Keratinocyte (primary cell): ENCODE measurements around the gene TPD52L2. TPM values are rescaled to one million over a fixed set of nuclear protein-coding genes. Genes with fewer than 3 reads are reported as not detected.

Source experiments
- DNase-seq: peaks from one replicate; pipeline ENCODE4 v3.0.0-alpha.2; 2011; ENCODE audit warnings: low read depth, missing footprints, low spot score
- FAIRE-seq: peaks from 2 replicates; lab custom pipeline; 2011; peaks lifted over from hg19 to GRCh38; lab: Jason Lieb, UNC
- H2AFZ ChIP-seq: 2 replicates; pipeline ENCODE4 v1.6.0; 2012; ENCODE audit warnings: low read length, control low read depth, inconsistent platforms; ENCODE audit not compliant: control insufficient read depth
- H3K27ac ChIP-seq: 2 replicates; pipeline ENCODE4 v1.5.1; 2011; ENCODE audit warnings: low read length; ENCODE audit not compliant: control insufficient read depth, insufficient read depth
- H3K27me3 ChIP-seq: 3 replicates; pipeline ENCODE4 v1.6.0; 2011; ENCODE audit warnings: low read length; ENCODE audit not compliant: control insufficient read depth, insufficient read depth; ENCODE audit errors: extremely low read depth
- H3K36me3 ChIP-seq, 2 experiments: 2 replicates in 1 of 2; 3 replicates in 1 of 2; pipeline ENCODE4 v1.5.1; 2011; ENCODE audit warnings: low read length in 2 of 2, mild to moderate bottlenecking in 1 of 2; ENCODE audit not compliant: control insufficient read depth in 2 of 2, insufficient read depth in 2 of 2; ENCODE audit errors: extremely low read depth in 1 of 2
- H3K4me1 ChIP-seq: 3 replicates; pipeline ENCODE4 v1.5.1; 2011; ENCODE audit warnings: low read length; ENCODE audit not compliant: control insufficient read depth, insufficient read depth; ENCODE audit errors: extremely low read depth
- H3K4me2 ChIP-seq: 3 replicates; pipeline ENCODE4 v1.6.0; 2011; ENCODE audit warnings: low read depth, low read length; ENCODE audit not compliant: control insufficient read depth, insufficient read depth; ENCODE audit errors: extremely low read depth
- H3K4me3 ChIP-seq, 3 experiments: fragments of 200-600 bp in 1 of 3; sonication (generic) in 1 of 3; 2 replicates in 2 of 3; 3 replicates in 1 of 3; pipeline ENCODE4 v1.5.1; 2011 to 2016; ENCODE audit warnings: low read length in 3 of 3, mild to moderate bottlenecking in 3 of 3, control low read depth in 2 of 3, inconsistent platforms in 1 of 3, low read depth in 1 of 3, mixed read lengths in 1 of 3, mixed run types in 1 of 3, moderate library complexity in 1 of 3; ENCODE audit not compliant: control insufficient read depth in 2 of 3, insufficient read depth in 2 of 3; ENCODE audit errors: extremely low read depth in 1 of 3
- H3K79me2 ChIP-seq: 2 replicates; pipeline ENCODE4 v1.6.0; 2012; ENCODE audit warnings: low read length; ENCODE audit not compliant: control insufficient read depth, insufficient read depth
- H3K9ac ChIP-seq: 3 replicates; pipeline ENCODE4 v1.6.0; 2011; ENCODE audit warnings: low read length; ENCODE audit not compliant: control insufficient read depth, insufficient read depth; ENCODE audit errors: extremely low read depth
- H3K9me1 ChIP-seq: 3 replicates; pipeline ENCODE4 v1.6.0; 2011; ENCODE audit warnings: low read length; ENCODE audit not compliant: control insufficient read depth, insufficient read depth; ENCODE audit errors: extremely low read depth
- H3K9me3 ChIP-seq: 2 replicates; pipeline ENCODE4 v1.5.1; 2012; ENCODE audit warnings: low read depth, low read length; ENCODE audit not compliant: control insufficient read depth
- H4K20me1 ChIP-seq: 3 replicates; pipeline ENCODE4 v1.6.0; 2011; ENCODE audit warnings: low read length; ENCODE audit not compliant: control insufficient read depth, insufficient read depth; ENCODE audit errors: extremely low read depth
- EZH2 ChIP-seq: IDR thresholded peaks from one replicate; pipeline ENCODE4 v1.6.1; 2012; ENCODE audit warnings: inconsistent platforms, mild to moderate bottlenecking, low read length, moderate library complexity
- dilution Hi-C: fragments of 300-500 bp; cut with MboI; formaldehyde crosslinking; loops from one replicate; pipeline ENCODE4 v1.7.0; 2020; ENCODE audit warnings: low sequenced_read_pairs; ENCODE audit not compliant: extremely low pct_ligation_motif_present
- polyA plus RNA-seq, 5 experiments: library from polyadenylated mRNA; depleted of rRNA in 3 of 5; stranded (reverse) in 3 of 5; stranded (forward) in 1 of 5; unstranded in 1 of 5; fragments of >200 nt; gene quantifications; 1 replicate in 1 of 5; 2 replicates in 3 of 5; 3 replicates in 1 of 5; pipeline versions ENCODE4 v1.2.1 to v1.2.3, GENCODE V29; 2011 to 2012; ENCODE audit warnings: missing spikeins in 2 of 5, low read depth in 1 of 5, low replicate concordance in 1 of 5
- TF ChIP-seq, protein P1 (sequence below), 3 experiments: IDR thresholded peaks in 1 of 3; conservative IDR thresholded peaks in 1 of 3; optimal IDR thresholded peaks in 1 of 3; 2 replicates in 2 of 3; 3 replicates in 1 of 3; pipeline versions ENCODE3 to v1.5.1; 2011; ENCODE audit warnings: low read length in 3 of 3, mild to moderate bottlenecking in 3 of 3, moderate library complexity in 2 of 3, control low read depth in 1 of 3, inconsistent platforms in 1 of 3; ENCODE audit not compliant: insufficient read depth in 2 of 3; ENCODE audit errors: extremely low read depth in 1 of 3

Gene TPD52L2
- polyA plus RNA-seq, 1 donor (not counting 4 experiments of a cell fraction or from before 2014, with no cell fraction given), result 177 TPM

DNA sequence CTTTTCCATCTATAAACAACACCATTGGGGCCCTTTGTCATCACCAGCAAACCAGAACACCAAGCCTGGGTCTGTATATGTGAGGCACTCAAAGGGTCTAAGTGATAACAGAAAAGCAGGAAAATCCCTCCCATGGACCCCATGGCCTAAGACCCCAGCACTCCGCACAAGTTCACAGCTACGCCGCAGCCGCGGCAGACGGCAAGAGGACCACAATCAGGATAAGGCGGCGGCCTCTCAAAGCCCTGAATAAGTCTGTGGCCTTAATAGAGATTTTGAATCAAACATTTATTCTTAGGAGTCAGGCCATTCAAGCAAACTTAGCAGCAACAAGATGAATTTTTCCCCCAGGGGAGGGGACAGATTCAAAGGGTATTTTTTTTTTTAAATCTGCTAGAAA, 36.9 kb upstream of the TPD52L2 start:
- no peaks in the 10 kb centered on the region for H3K36me3 ChIP-seq
- H3K4me1 ChIP-seq, result no peaks in the 10 kb centered on the region
- no peaks in the 10 kb centered on the region for H3K79me2 ChIP-seq
- H3K27ac ChIP-seq, result no peak overlapping the region
- FAIRE-seq (no peak), DNase-seq (no peak)
- H4K20me1 ChIP-seq, result no peaks in the 10 kb centered on the region
- H2AFZ ChIP-seq, result no peak overlapping the region
- H3K9me1 ChIP-seq, result no peaks in the 10 kb centered on the region
- dilution Hi-C loops, result no loop called here
- no peaks in the 10 kb centered on the region for H3K9me3 ChIP-seq
- H3K9ac ChIP-seq, result no peak overlapping the region
- H3K27me3 ChIP-seq, result peaks cover 40% of the 10 kb centered on the region
- H3K4me2 ChIP-seq, result no peak overlapping the region
- TF ChIP-seq EZH2, result no peak
- TF ChIP-seq, protein P1, sequence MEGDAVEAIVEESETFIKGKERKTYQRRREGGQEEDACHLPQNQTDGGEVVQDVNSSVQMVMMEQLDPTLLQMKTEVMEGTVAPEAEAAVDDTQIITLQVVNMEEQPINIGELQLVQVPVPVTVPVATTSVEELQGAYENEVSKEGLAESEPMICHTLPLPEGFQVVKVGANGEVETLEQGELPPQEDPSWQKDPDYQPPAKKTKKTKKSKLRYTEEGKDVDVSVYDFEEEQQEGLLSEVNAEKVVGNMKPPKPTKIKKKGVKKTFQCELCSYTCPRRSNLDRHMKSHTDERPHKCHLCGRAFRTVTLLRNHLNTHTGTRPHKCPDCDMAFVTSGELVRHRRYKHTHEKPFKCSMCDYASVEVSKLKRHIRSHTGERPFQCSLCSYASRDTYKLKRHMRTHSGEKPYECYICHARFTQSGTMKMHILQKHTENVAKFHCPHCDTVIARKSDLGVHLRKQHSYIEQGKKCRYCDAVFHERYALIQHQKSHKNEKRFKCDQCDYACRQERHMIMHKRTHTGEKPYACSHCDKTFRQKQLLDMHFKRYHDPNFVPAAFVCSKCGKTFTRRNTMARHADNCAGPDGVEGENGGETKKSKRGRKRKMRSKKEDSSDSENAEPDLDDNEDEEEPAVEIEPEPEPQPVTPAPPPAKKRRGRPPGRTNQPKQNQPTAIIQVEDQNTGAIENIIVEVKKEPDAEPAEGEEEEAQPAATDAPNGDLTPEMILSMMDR (optimal IDR thresholded peaks at IDR 0.05 in 1 of 3, IDR thresholded peaks at IDR 0.05 in 1 of 3, conservative IDR thresholded peaks at IDR 0.05 in 1 of 3; ENCODE audit: extremely low read depth in 1 of 3, insufficient read depth in 2 of 3, low read length in 3 of 3), result no peak
- H3K4me3 ChIP-seq, result no peak overlapping the region

DNA sequence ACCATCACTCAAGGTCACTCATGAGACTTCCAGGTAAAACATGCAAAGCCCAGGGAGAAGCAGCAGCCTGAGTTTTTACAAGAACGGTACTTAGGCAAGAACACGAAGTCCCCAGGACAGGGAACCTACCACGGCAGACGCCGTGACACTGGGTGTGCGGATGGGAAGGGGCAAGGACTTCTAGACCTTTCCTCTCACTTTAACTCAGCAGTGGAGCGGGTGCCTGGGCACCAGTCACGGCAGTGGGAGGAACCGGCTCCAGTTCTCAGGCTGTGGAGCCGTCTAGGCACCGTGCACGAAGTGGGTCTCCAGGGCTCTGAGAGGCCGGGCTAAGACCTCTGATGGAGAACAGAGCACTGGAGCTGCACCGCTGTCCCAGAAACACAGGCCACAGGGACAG, 36.5 kb upstream of the TPD52L2 start:
- no peak for DNase-seq
- Histone ChIP-seq H3K36me3 (no peaks in the 10 kb centered on the region), H3K4me2 (no peak overlapping the region), H2AFZ (no peak overlapping the region), H3K9me3 (no peaks in the 10 kb centered on the region), H3K9ac (no peak overlapping the region), H3K4me1 (no peaks in the 10 kb centered on the region), H3K9me1 (no peaks in the 10 kb centered on the region), H4K20me1 (no peaks in the 10 kb centered on the region), H3K4me3 (no peak overlapping the region), H3K27ac (no peak overlapping the region), H3K79me2 (no peaks in the 10 kb centered on the region), H3K27me3 (peaks cover 42% of the 10 kb centered on the region)
- dilution Hi-C loops, result no loop called here
- no peak for FAIRE-seq
- no peak for TF ChIP-seq EZH2
- TF ChIP-seq, protein P1 (optimal IDR thresholded peaks at IDR 0.05 in 1 of 3, IDR thresholded peaks at IDR 0.05 in 1 of 3, conservative IDR thresholded peaks at IDR 0.05 in 1 of 3; ENCODE audit: extremely low read depth in 1 of 3, insufficient read depth in 2 of 3, low read length in 3 of 3), result no peak
